ENCODE results near the gene LYL1. TPM values are rescaled to one million over a fixed set of nuclear protein-coding genes. Genes with fewer than 3 reads are reported as not detected.

The LYL1 gene
- total and polyA plus RNA-seq, 2 of the 13 experiments (the other 11 are each of a cell fraction or from before 2014, with no cell fraction given), result 0.75 to 0.92 TPM

- no peak for TF ChIP-seq ZBTB33 (CRISPR knock-in tag; IDR thresholded peaks at IDR 0.05)
- no peak for TF ChIP-seq ZNF530 (CRISPR knock-in tag; IDR thresholded peaks at IDR 0.05; ENCODE audit: low read depth)
- TF ChIP-seq ZSCAN12 (CRISPR knock-in tag; IDR thresholded peaks at IDR 0.05), result 0 out of 2 replicates have a peak, but pooled peaks have one; percentile 63
- no peak for TF ChIP-seq ZNF576 (CRISPR knock-in tag; IDR thresholded peaks at IDR 0.05)
- TF ChIP-seq ZNF501 (CRISPR knock-in tag; IDR thresholded peaks at IDR 0.05), result peak; percentile 44
- TF ChIP-seq RERE (CRISPR knock-in tag; IDR thresholded peaks at IDR 0.05; ENCODE audit: low read depth), result no peak; the same call in 1 of the 2 replicates
- TF ChIP-seq ZNF816 (CRISPR knock-in tag; IDR thresholded peaks at IDR 0.05; ENCODE audit: borderline replicate concordance), result no peak
- TF ChIP-seq GMEB1 (CRISPR knock-in tag; IDR thresholded peaks at IDR 0.05; ENCODE audit: borderline replicate concordance), result peak; percentile 85
- peak; percentile 25; the same call in 1 of the 2 replicates for TF ChIP-seq ZNF136 (CRISPR knock-in tag; IDR thresholded peaks at IDR 0.05; ENCODE audit: low read depth)
- TF ChIP-seq ZNF10 (CRISPR knock-in tag; IDR thresholded peaks at IDR 0.05; ENCODE audit: borderline replicate concordance, low read depth), result no peak
- peak; percentile 60; the same call in 1 of the 2 replicates for TF ChIP-seq ZNF547 (CRISPR knock-in tag; IDR thresholded peaks at IDR 0.05)
- TF ChIP-seq ELF4 (CRISPR knock-in tag; IDR thresholded peaks at IDR 0.05; ENCODE audit: borderline replicate concordance), result no peak
- TF ChIP-seq TRIM22 (IDR thresholded peaks at IDR 0.05), result no peak
- TF ChIP-seq ZNF598 (CRISPR knock-in tag; IDR thresholded peaks at IDR 0.05; ENCODE audit: borderline replicate concordance), result no peak
- peak; percentile 74 for TF ChIP-seq ZNF891 (CRISPR knock-in tag; IDR thresholded peaks at IDR 0.05)
- TF ChIP-seq SIN3A (IDR thresholded peaks at IDR 0.05; ENCODE audit: borderline replicate concordance, low read depth, low read length), result peak; percentile 23; the same call in 1 of the 2 replicates
- no peak for TF ChIP-seq ATM (IDR thresholded peaks at IDR 0.05; ENCODE audit: borderline replicate concordance)
- no peak for TF ChIP-seq ZNF382 (CRISPR knock-in tag; IDR thresholded peaks at IDR 0.05; ENCODE audit: borderline replicate concordance)
Observed at GRCh38 chr19:13151605-13152355, 49.1 kb upstream of the LYL1 start (continued).
